Measurements from ENCODE around the gene TRAPPC5. TPM values are rescaled to one million over a fixed set of nuclear protein-coding genes. Genes with fewer than 3 reads are reported as not detected.
A peak's percentile ranks its signal among the peaks of the same experiment; 100 is the strongest.

TRAPPC5 gene
- total and polyA plus RNA-seq, 10 of the 15 experiments (the other 5 are each of a cell fraction or from before 2014, with no cell fraction given): 4.2 to 210 (median 89.1) TPM

GRCh38 chr19:7636317-7636690, 44.3 kb upstream of the TRAPPC5 start:
- peak overlapping the region; percentile 99; the same call in 1 of the 2 replicates for H3K4me3 ChIP-seq
- intact Hi-C loops (cut with micrococcal nuclease; ENCODE audit: unreplicated experiment) (no loop called here), in situ Hi-C loops (cut with MboI) (no loop called here)
- H3K36me3 ChIP-seq (ENCODE audit: control insufficient read depth in 2 of 2, insufficient read depth in 2 of 2, low read length in 1 of 2): peaks cover 0 to 7% of the 10 kb centered on the region in 2 experiments; a peak in 1 of 4 replicates
- ChIA-PET RAD21 (ENCODE audit: unreplicated experiment) (no interaction called here), SMC1A (ENCODE audit: uncharacterized antibody, unreplicated experiment) (no interaction called here), POLR2A (no interaction called here), CTCF (no interaction called here)
- no peak overlapping the region for H3K27ac ChIP-seq (ENCODE audit: control insufficient read depth, insufficient read depth)
- no peak for FAIRE-seq
- no peaks in the 10 kb centered on the region for H4K20me1 ChIP-seq (ENCODE audit: control insufficient read depth, insufficient read depth)
- no peak for DNase-seq (ENCODE audit: low read depth, low spot score)
- ATAC-seq: no peak
- no peak overlapping the region for H3K9ac ChIP-seq (ENCODE audit: control insufficient read depth, insufficient read depth, low read length)
- H3K27me3 ChIP-seq (replicated peaks in 1 of 2; ENCODE audit: control insufficient read depth in 2 of 2, insufficient read depth in 2 of 2, low read length in 1 of 2): no peaks in the 10 kb centered on the region
- 87% methylated on average over 14 of the region's 16 CpGs for WGBS (ENCODE audit: insufficient coverage, insufficient replicate concordance, low lambda C conversion rate, missing lambda C conversion rate)
- no peaks in the 10 kb centered on the region for H3K9me3 ChIP-seq (replicated peaks; ENCODE audit: control insufficient read depth, insufficient read depth, low read length)
- peak overlapping the region; percentile 99 for H2AFZ ChIP-seq (ENCODE audit: control insufficient read depth, low read depth, low read length)
- H3K4me2 ChIP-seq (ENCODE audit: control insufficient read depth, insufficient read depth): peak overlapping the region; percentile 86
- TF ChIP-seq LARP7 (IDR thresholded peaks at IDR 0.05) (0 out of 2 replicates have a peak, but pooled peaks have one; percentile 40), BHLHE40 (IDR thresholded peaks at IDR 0.05; ENCODE audit: borderline replicate concordance in 1 of 2, low read depth in 2 of 2, low read length in 1 of 2) (no peak), MYB (IDR thresholded peaks at IDR 0.05; ENCODE audit: borderline replicate concordance, low read depth, low read length) (no peak)
- peaks cover 18% of the 10 kb centered on the region for H3K79me2 ChIP-seq (ENCODE audit: control insufficient read depth, insufficient read depth, low read length)
- BruUV-seq (replicated peaks): TSS peak; percentile 68
- H3K4me1 ChIP-seq (ENCODE audit: control insufficient read depth, insufficient read depth, low read length): peaks cover 14% of the 10 kb centered on the region

GRCh38 chr19:7636691-7637373, 43.8 kb upstream of the TRAPPC5 start, which contains the start of gene STXBP2:
STXBP2 (plus strand) TSS chr19:7637110; CDS start chr19:7637150, 40 bp downstream.
- intact Hi-C loops (cut with micrococcal nuclease; ENCODE audit: unreplicated experiment) (no loop called here), in situ Hi-C loops (cut with MboI) (no loop called here)
- ChIA-PET POLR2A (interaction anchor here (0.9 to 1.8 kb wide), 2 partner anchors 22 to 24 kb away, joined by 3 to 6 read pairs; no protein-coding TSS in a partner anchor), RAD21 (ENCODE audit: unreplicated experiment) (interaction anchor here (0.8 to 1.6 kb wide), 5 partner anchors 67 to 292 kb away, joined by 3 to 6 read pairs (median 3); no protein-coding TSS in a partner anchor), SMC1A (ENCODE audit: uncharacterized antibody, unreplicated experiment) (interaction anchor here (1.0 to 1.3 kb wide), 2 partner anchors 29 to 269 kb away, joined by 3 to 4 read pairs; no protein-coding TSS in a partner anchor), CTCF (interaction anchor here (1.7 to 2.2 kb wide), 2 partner anchors 15 to 68 kb away, joined by 7 to 12 read pairs; no protein-coding TSS in a partner anchor)
- no TSS peak for BruUV-seq (replicated peaks)
- peak; percentile 78 for FAIRE-seq
- H4K20me1 ChIP-seq (ENCODE audit: control insufficient read depth, insufficient read depth): no peaks in the 10 kb centered on the region
- peak within 1 kb of the TSS; percentile 99 for H2AFZ ChIP-seq (ENCODE audit: control insufficient read depth, low read depth, low read length)
- peaks cover 18% of the 10 kb centered on the region for H3K79me2 ChIP-seq (ENCODE audit: control insufficient read depth, insufficient read depth, low read length)
- H3K27ac ChIP-seq (ENCODE audit: control insufficient read depth, insufficient read depth): peak within 1 kb of the TSS; percentile 75
- peak within 1 kb of the TSS; percentile 97 for H3K9ac ChIP-seq (ENCODE audit: control insufficient read depth, insufficient read depth, low read length)
- peak within 1 kb of the TSS; percentile 99 for H3K4me3 ChIP-seq
- no peaks in the 10 kb centered on the region for H3K9me3 ChIP-seq (replicated peaks; ENCODE audit: control insufficient read depth, insufficient read depth, low read length)
- 10% methylated on average over 42 of the region's 61 CpGs for WGBS (ENCODE audit: insufficient coverage, insufficient replicate concordance, low lambda C conversion rate, missing lambda C conversion rate)
- H3K4me1 ChIP-seq (ENCODE audit: control insufficient read depth, insufficient read depth, low read length): peaks cover 14% of the 10 kb centered on the region
- H3K4me2 ChIP-seq (ENCODE audit: control insufficient read depth, insufficient read depth): peak within 1 kb of the TSS; percentile 93
- peaks cover 0 to 7% of the 10 kb centered on the region in 2 experiments; a peak in 1 of 4 replicates for H3K36me3 ChIP-seq (ENCODE audit: control insufficient read depth in 2 of 2, insufficient read depth in 2 of 2, low read length in 1 of 2)
- DNase-seq (ENCODE audit: low read depth, low spot score): peak; percentile 35
- no peaks in the 10 kb centered on the region for H3K27me3 ChIP-seq (replicated peaks in 1 of 2; ENCODE audit: control insufficient read depth in 2 of 2, insufficient read depth in 2 of 2, low read length in 1 of 2)
- peak; percentile 95 for ATAC-seq
- no peak for TF ChIP-seq CEBPZ (IDR thresholded peaks at IDR 0.05; ENCODE audit: low read depth, low read length)
- no peak for TF ChIP-seq NR2F1 (conservative IDR thresholded peaks at IDR 0.05)
- TF ChIP-seq MLLT1 (IDR thresholded peaks at IDR 0.05): peak; percentile 97
- TF ChIP-seq MTA3 (IDR thresholded peaks at IDR 0.05; ENCODE audit: borderline replicate concordance, low read length): no peak
- TF ChIP-seq CBFB (IDR thresholded peaks at IDR 0.05; ENCODE audit: low read depth): peak; percentile 55; the same call in 1 of the 2 replicates
- TF ChIP-seq RFX5 (IDR thresholded peaks at IDR 0.05; ENCODE audit: low read depth, low read length): no peak
- TF ChIP-seq CHD1 (IDR thresholded peaks at IDR 0.05; ENCODE audit: low read depth, low read length): no peak
- TF ChIP-seq NFYB (IDR thresholded peaks at IDR 0.05; ENCODE audit: insufficient read depth, low read depth, low read length): no peak

Data from GM12878 (cell line).